NCI-H82 (cell line): ENCODE results near the gene CDCP2.

Experiments
- DNase-seq: peaks from one replicate; lab custom pipeline; 2025; lab: John Stamatoyannopoulos, UW

CDCP2 gene

GRCh38 chr1:54136963-54137533, 15.8 kb downstream of the CDCP2 start:
- DNase-seq: no peak

GRCh38 chr1:54136269-54136896, 16.4 kb downstream of the CDCP2 start:
- DNase-seq: no peak

GRCh38 chr1:54135436-54136120, 17.2 kb downstream of the CDCP2 start:
- no peak for DNase-seq

- DNase-seq: no peak
Observed at GRCh38 chr1:54134295-54134694, 18.5 kb downstream of the CDCP2 start.

- DNase-seq: no peak
Observed at GRCh38 chr1:54132495-54132894, 20.3 kb downstream of the CDCP2 start.

GRCh38 chr1:54131419-54131818, 21.4 kb downstream of the CDCP2 start:
- no peak for DNase-seq

- DNase-seq: no peak
Observed at GRCh38 chr1:54129858-54130257, 22.9 kb downstream of the CDCP2 start.

GRCh38 chr1:54127594-54128300, 25.1 kb downstream of the CDCP2 start:
- no peak for DNase-seq

GRCh38 chr1:54126271-54126815, 26.5 kb downstream of the CDCP2 start:
- DNase-seq: no peak

GRCh38 chr1:54125386-54126070, 27.3 kb downstream of the CDCP2 start:
- DNase-seq: peak; percentile 65

- DNase-seq: no peak
Observed at GRCh38 chr1:54124906-54125305, 27.9 kb downstream of the CDCP2 start.

- no peak for DNase-seq
Observed at GRCh38 chr1:54124472-54124871, 28.3 kb downstream of the CDCP2 start.

- DNase-seq: no peak
Observed at GRCh38 chr1:54122992-54123391, 29.8 kb downstream of the CDCP2 start.

GRCh38 chr1:54122135-54122751, 30.6 kb downstream of the CDCP2 start:
- no peak for DNase-seq

GRCh38 chr1:54121482-54122134, 31.2 kb downstream of the CDCP2 start:
- DNase-seq: peak; percentile 90

- DNase-seq: no peak
Observed at GRCh38 chr1:54120698-54121481, 31.9 kb downstream of the CDCP2 start.

GRCh38 chr1:54120018-54120697, 32.6 kb downstream of the CDCP2 start:
- no peak for DNase-seq

- DNase-seq: no peak
Observed at GRCh38 chr1:54118704-54119103, 34.1 kb downstream of the CDCP2 start.

GRCh38 chr1:54117815-54118563, 34.8 kb downstream of the CDCP2 start:
- peak; percentile 79 for DNase-seq
